ENCODE data around the gene ABI1. TPM values are rescaled to one million over a fixed set of nuclear protein-coding genes. Genes with fewer than 3 reads are reported as not detected.

ABI1 gene
- total and polyA plus RNA-seq, 8 donors = 13.0 to 30.0 (median 18.2) TPM

- H3K36me3 ChIP-seq = peaks cover 0 to 4% (median 0%) of the 10 kb centered on the region in 3 donors
- no peak for FAIRE-seq
- no peak for ATAC-seq
- no peak for DNase-seq
- H3K27me3 ChIP-seq = no peaks in the 10 kb centered on the region
- H3K27ac ChIP-seq = no peak overlapping the region
- no peaks in the 10 kb centered on the region for H3K4me1 ChIP-seq
- H3K9me3 ChIP-seq = no peaks in the 10 kb centered on the region
- H3K4me3 ChIP-seq = no peak overlapping the region
- intact Hi-C loops (cut with DNase I) = loop anchor here in 1 of 3 donors (10.0 kb wide), 1 partner anchor 162 kb away; no protein-coding TSS in a partner anchor
- 79 to 95% methylated on average over 4 of the region's 4 CpGs for WGBS, 2 donors
- TF ChIP-seq CTCF (IDR thresholded peaks at IDR 0.05) = no peak
These were observed 137.7 kb downstream of the ABI1 start for GRCh38 chr10:26723016-26723415.

- no peaks in the 10 kb centered on the region for H3K4me1 ChIP-seq
- H3K36me3 ChIP-seq = peaks cover 0 to 4% (median 0%) of the 10 kb centered on the region in 3 donors
- intact Hi-C loops (cut with DNase I) = loop anchor here in 1 of 3 donors (10.0 kb wide), 1 partner anchor 163 kb away; no protein-coding TSS in a partner anchor
- H3K27ac ChIP-seq = no peak overlapping the region
- H3K9me3 ChIP-seq = no peaks in the 10 kb centered on the region
- 90 to 95% methylated on average over 7 of the region's 7 CpGs for WGBS, 2 donors
- H3K4me3 ChIP-seq = no peak overlapping the region
- TF ChIP-seq CTCF (IDR thresholded peaks at IDR 0.05) = no peak
- ATAC-seq = no peak
- H3K27me3 ChIP-seq = no peaks in the 10 kb centered on the region
- no peak for FAIRE-seq
- no peak for DNase-seq
These were observed 139.2 kb downstream of the ABI1 start for GRCh38 chr10:26721561-26721960.

GRCh38 chr10:26717476-26717875, 143.3 kb downstream of the ABI1 start:
- ATAC-seq (no peak), DNase-seq (no peak), FAIRE-seq (no peak)
- Histone ChIP-seq H3K4me3 (no peak overlapping the region), H3K9me3 (no peaks in the 10 kb centered on the region), H3K4me1 (no peaks in the 10 kb centered on the region), H3K27me3 (no peaks in the 10 kb centered on the region), H3K36me3 (no peaks in the 10 kb centered on the region), H3K27ac (no peak overlapping the region)
- WGBS, 2 donors = 92 to 97% methylated on average over 7 of the region's 7 CpGs
- intact Hi-C loops (cut with DNase I) = no loop called here
- no peak for TF ChIP-seq CTCF (IDR thresholded peaks at IDR 0.05)

- FAIRE-seq (no peak), ATAC-seq (peak in 2 of 4 donors; percentile 30 to 52), DNase-seq (no peak)
- H3K9me3 ChIP-seq = no peaks in the 10 kb centered on the region
- TF ChIP-seq CTCF (IDR thresholded peaks at IDR 0.05) = no peak
- intact Hi-C loops (cut with DNase I) = no loop called here
- 83 to 88% methylated on average over 2 of the region's 2 CpGs for WGBS, 2 donors
- no peaks in the 10 kb centered on the region for H3K36me3 ChIP-seq
- H3K4me1 ChIP-seq = no peaks in the 10 kb centered on the region
- no peak overlapping the region for H3K27ac ChIP-seq
- no peaks in the 10 kb centered on the region for H3K27me3 ChIP-seq
- H3K4me3 ChIP-seq = no peak overlapping the region
These were observed 145.6 kb downstream of the ABI1 start for GRCh38 chr10:26715137-26715487.

- DNase-seq (no peak), ATAC-seq (peak in 2 of 4 donors; percentile 32 to 47), FAIRE-seq (no peak)
- H3K27me3 ChIP-seq = no peaks in the 10 kb centered on the region
- no peaks in the 10 kb centered on the region for H3K4me1 ChIP-seq
- no peak overlapping the region for H3K27ac ChIP-seq
- H3K9me3 ChIP-seq = no peaks in the 10 kb centered on the region
- no peak overlapping the region for H3K4me3 ChIP-seq
- intact Hi-C loops (cut with DNase I) = no loop called here
- no peak for TF ChIP-seq CTCF (IDR thresholded peaks at IDR 0.05)
- 100% methylated on average over 1 of the region's 1 CpG for WGBS, 2 donors
- H3K36me3 ChIP-seq = no peaks in the 10 kb centered on the region
These were observed 146.2 kb downstream of the ABI1 start for GRCh38 chr10:26714415-26715136.

Data from pancreas (tissue), 10 donors.